ENCODE data around the gene PTGFRN. TPM values are rescaled to one million over a fixed set of nuclear protein-coding genes. Genes with fewer than 3 reads are reported as not detected.

Gene PTGFRN
- total RNA-seq, 1 donor from 2014 or later = 52.9 TPM

DNA sequence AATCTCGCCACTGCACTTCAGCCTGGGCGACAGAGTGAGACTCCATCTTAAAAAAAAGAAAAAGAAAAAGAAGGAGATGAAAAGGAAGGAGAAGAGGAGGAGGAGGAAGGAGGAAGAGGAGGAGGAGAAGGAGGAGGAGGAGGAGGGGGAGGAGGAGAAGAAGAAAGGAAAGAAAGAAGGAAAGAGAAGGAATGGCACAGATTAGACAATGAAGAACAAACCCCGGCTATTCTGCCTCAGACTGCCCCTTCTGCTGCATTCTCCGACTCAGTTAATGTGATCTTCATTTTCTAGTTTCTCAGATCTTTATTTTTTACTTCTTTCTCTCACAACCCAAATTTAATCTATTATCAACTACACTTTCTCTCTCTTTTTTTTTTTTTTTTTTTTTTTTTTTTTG is 40.1 kb upstream of the PTGFRN start:
- DNase-seq (ENCODE audit: extremely low spot score, unreplicated experiment) = no peak
- Mint-ChIP-seq H3K36me3 (ENCODE audit: unreplicated experiment) (no peaks in the 10 kb centered on the region), H3K4me3 (ENCODE audit: unreplicated experiment) (no peak overlapping the region), H3K9me3 (ENCODE audit: unreplicated experiment) (no peaks in the 10 kb centered on the region), H3K27me3 (ENCODE audit: unreplicated experiment) (peaks cover 13% of the 10 kb centered on the region), H3K27ac (ENCODE audit: unreplicated experiment) (no peak overlapping the region), H3K4me1 (ENCODE audit: unreplicated experiment) (peaks cover 6% of the 10 kb centered on the region)
- TF ChIP-seq, protein P1, sequence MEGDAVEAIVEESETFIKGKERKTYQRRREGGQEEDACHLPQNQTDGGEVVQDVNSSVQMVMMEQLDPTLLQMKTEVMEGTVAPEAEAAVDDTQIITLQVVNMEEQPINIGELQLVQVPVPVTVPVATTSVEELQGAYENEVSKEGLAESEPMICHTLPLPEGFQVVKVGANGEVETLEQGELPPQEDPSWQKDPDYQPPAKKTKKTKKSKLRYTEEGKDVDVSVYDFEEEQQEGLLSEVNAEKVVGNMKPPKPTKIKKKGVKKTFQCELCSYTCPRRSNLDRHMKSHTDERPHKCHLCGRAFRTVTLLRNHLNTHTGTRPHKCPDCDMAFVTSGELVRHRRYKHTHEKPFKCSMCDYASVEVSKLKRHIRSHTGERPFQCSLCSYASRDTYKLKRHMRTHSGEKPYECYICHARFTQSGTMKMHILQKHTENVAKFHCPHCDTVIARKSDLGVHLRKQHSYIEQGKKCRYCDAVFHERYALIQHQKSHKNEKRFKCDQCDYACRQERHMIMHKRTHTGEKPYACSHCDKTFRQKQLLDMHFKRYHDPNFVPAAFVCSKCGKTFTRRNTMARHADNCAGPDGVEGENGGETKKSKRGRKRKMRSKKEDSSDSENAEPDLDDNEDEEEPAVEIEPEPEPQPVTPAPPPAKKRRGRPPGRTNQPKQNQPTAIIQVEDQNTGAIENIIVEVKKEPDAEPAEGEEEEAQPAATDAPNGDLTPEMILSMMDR (IDR thresholded peaks at IDR 0.05) = no peak

DNA sequence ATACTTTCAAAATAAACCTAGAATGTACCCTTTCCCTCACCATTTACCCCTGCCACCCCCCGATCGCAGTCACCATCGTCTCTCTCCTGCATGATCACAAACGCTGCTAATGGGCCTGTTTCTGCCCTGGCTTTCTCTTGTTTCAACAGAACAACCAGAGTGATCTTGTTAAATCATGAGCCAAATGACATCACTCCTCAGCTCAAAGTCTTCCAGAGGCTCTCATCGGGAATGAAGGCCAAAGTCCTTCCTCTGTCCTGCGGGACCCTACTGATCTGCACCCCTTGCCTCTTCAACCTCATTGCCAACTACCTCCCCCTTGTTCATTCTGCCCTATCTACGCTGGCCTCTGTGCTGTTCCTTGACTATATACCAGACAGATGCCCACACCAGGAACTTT is 39.4 kb upstream of the PTGFRN start:
- Mint-ChIP-seq H3K4me1 (ENCODE audit: unreplicated experiment) (peaks cover 6% of the 10 kb centered on the region), H3K36me3 (ENCODE audit: unreplicated experiment) (no peaks in the 10 kb centered on the region), H3K4me3 (ENCODE audit: unreplicated experiment) (no peak overlapping the region), H3K9me3 (ENCODE audit: unreplicated experiment) (no peaks in the 10 kb centered on the region), H3K27me3 (ENCODE audit: unreplicated experiment) (peaks cover 13% of the 10 kb centered on the region), H3K27ac (ENCODE audit: unreplicated experiment) (no peak overlapping the region)
- TF ChIP-seq, protein P1 (IDR thresholded peaks at IDR 0.05) = no peak
- DNase-seq (ENCODE audit: extremely low spot score, unreplicated experiment) = no peak

DNA sequence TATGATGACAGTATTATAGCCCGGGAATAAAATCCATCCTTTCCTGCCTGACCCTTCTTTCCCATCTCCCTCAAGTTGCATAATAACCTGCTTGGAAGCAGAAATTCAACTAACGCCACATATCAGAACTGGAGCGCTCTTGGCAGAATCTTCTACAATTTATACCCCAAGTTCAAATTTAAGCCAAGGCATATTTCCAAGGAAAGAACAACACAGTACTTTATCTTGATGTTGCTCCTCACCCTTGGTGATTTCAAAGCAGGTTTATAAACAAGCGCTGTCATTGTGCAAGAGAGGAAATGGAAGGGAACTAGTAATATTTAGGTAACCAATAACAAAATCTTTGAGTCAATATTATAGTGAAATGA is 38.0 kb upstream of the PTGFRN start:
- Mint-ChIP-seq H3K9me3 (ENCODE audit: unreplicated experiment) (no peaks in the 10 kb centered on the region), H3K27me3 (ENCODE audit: unreplicated experiment) (peaks cover 13% of the 10 kb centered on the region), H3K36me3 (ENCODE audit: unreplicated experiment) (no peaks in the 10 kb centered on the region), H3K4me3 (ENCODE audit: unreplicated experiment) (no peak overlapping the region), H3K4me1 (ENCODE audit: unreplicated experiment) (peaks cover 6% of the 10 kb centered on the region), H3K27ac (ENCODE audit: unreplicated experiment) (no peak overlapping the region)
- TF ChIP-seq, protein P1 (IDR thresholded peaks at IDR 0.05) = no peak
- DNase-seq (ENCODE audit: extremely low spot score, unreplicated experiment) = no peak

DNA sequence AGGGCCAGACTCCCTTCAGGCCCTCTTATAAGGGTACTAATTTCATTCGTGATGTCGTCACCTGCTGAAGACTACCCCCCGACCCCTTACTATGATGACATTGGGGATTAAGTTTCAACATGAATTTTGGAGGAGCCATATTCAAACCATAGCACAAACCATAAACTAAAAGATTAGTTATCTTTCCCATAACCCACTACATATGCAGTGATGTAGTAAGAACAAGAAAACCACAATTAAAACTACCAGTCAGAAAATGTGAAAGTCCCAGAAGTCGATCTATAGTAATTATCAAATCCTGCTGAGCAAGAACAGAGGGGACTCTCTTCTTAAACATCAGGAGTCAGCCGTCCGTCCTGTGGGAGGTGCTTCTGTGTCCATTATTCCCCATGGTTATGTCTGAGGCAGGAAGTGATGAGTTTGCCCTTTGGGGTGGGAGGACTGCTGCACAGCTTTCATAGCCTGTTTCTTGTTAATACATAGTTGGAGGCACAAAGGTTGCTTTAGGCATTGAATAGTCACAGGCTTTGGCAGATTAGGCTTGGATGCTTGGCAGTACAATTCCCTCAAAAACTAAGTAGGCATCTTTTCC is 35.9 kb upstream of the PTGFRN start:
- Mint-ChIP-seq H3K9me3 (ENCODE audit: unreplicated experiment) (no peaks in the 10 kb centered on the region), H3K27me3 (ENCODE audit: unreplicated experiment) (peaks cover 13% of the 10 kb centered on the region), H3K27ac (ENCODE audit: unreplicated experiment) (peak overlapping the region; percentile 20), H3K4me1 (ENCODE audit: unreplicated experiment) (peaks cover 6% of the 10 kb centered on the region), H3K4me3 (ENCODE audit: unreplicated experiment) (no peak overlapping the region), H3K36me3 (ENCODE audit: unreplicated experiment) (no peaks in the 10 kb centered on the region)
- DNase-seq (ENCODE audit: extremely low spot score, unreplicated experiment) = no peak
- TF ChIP-seq, protein P1 (IDR thresholded peaks at IDR 0.05) = no peak

DNA sequence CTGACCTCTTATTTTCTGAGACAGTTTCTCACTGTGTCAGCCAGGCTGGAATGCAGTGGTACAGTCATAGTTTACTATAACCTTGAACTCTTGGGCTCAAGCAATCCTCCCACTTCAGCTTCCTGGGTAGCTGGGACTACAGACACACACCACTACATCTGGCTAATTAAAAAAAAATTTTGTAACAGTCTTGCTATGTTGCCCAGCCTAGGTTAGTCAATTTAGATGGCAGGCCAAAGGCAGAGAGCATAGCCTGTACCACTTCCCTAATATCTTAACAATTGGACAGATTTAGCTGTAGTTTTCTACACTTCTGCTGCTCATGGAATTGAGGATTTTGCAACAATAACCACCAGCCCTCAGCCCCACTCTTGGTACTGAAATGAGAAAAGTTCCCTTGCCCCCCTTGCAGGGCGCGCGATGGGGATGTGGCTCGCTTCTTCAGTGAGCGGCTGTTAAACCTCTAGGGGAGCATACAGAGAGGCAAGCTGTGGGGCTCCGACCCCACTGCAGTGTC is 34.9 kb upstream of the PTGFRN start:
- peaks cover 6% of the 10 kb centered on the region for H3K4me1 Mint-ChIP-seq (ENCODE audit: unreplicated experiment)
- H3K36me3 Mint-ChIP-seq (ENCODE audit: unreplicated experiment) = no peaks in the 10 kb centered on the region
- no peak overlapping the region for H3K4me3 Mint-ChIP-seq (ENCODE audit: unreplicated experiment)
- DNase-seq (ENCODE audit: extremely low spot score, unreplicated experiment) = no peak
- H3K9me3 Mint-ChIP-seq (ENCODE audit: unreplicated experiment) = no peaks in the 10 kb centered on the region
- H3K27ac Mint-ChIP-seq (ENCODE audit: unreplicated experiment) = no peak overlapping the region
- TF ChIP-seq, protein P1 (IDR thresholded peaks at IDR 0.05) = no peak
- peaks cover 13% of the 10 kb centered on the region for H3K27me3 Mint-ChIP-seq (ENCODE audit: unreplicated experiment)

Data from osteocyte (in vitro differentiated cells).